Transverse colon (tissue), 4 donors: ENCODE data around the gene APOL1. TPM values are rescaled to one million over a fixed set of nuclear protein-coding genes. Genes with fewer than 3 reads are reported as not detected.
"Not testable (repeated sequence)": the region's sequence is repeated elsewhere in the genome, so short reads cannot be mapped to it uniquely, and the experiment has no call there.

Experiments
- DNase-seq: peaks from one replicate; pipeline ENCODE4 v3.0.0-alpha.2; 2019
- H3K27ac ChIP-seq, 4 donors: fragments of 200-600 bp; sonication (generic); 2 replicates each; pipeline ENCODE4 v1.5.1; 2016 to 2018; ENCODE audit warnings: inconsistent platforms in 4 of 4
- H3K27me3 ChIP-seq: fragments of 200-600 bp; sonication (generic); 2 replicates; pipeline ENCODE4 v1.5.1; 2017; ENCODE audit warnings: inconsistent platforms
- H3K36me3 ChIP-seq, 4 donors: fragments of 200-600 bp; sonication (generic); 2 replicates each; pipeline ENCODE4 v1.5.1; 2017 to 2019; ENCODE audit warnings: inconsistent platforms in 4 of 4
- H3K4me1 ChIP-seq, 4 donors: fragments of 200-600 bp; sonication (generic); 2 replicates each; pipeline ENCODE4 v1.5.1; 2017 to 2020; ENCODE audit warnings: inconsistent platforms in 4 of 4
- H3K4me3 ChIP-seq, 4 donors: fragments of 200-600 bp; sonication (generic); 1 replicate in 1 of 4; 2 replicates in 3 of 4; pipeline versions ENCODE4 v1.5.1 to v1.6.1; 2017 to 2019; ENCODE audit warnings: inconsistent platforms in 4 of 4
- H3K9me3 ChIP-seq, 2 donors: fragments of 200-600 bp; sonication (generic); 2 replicates each; pipeline ENCODE4 v1.5.1; 2017 to 2019; ENCODE audit warnings: inconsistent platforms in 2 of 2
- EP300 ChIP-seq: sonication (generic); formaldehyde crosslinking; IDR thresholded peaks from one replicate; pipeline ENCODE4 v1.6.1; 2017; ENCODE audit warnings: antibody characterized with exemption, low read depth
- POLR2A ChIP-seq: fragments of 450-650 bp; IDR thresholded peaks from one replicate; pipeline ENCODE4 v1.6.1; 2016; ENCODE audit warnings: antibody characterized with exemption, mild to moderate bottlenecking, moderate library complexity
- POLR2AphosphoS5 ChIP-seq, 3 donors: sonication (generic); formaldehyde crosslinking; IDR thresholded peaks; one replicate each; pipeline ENCODE4 v1.6.1; 2016; ENCODE audit warnings: antibody characterized with exemption in 3 of 3
- WGBS, 2 donors: methylation state at CpG; one replicate each; pipeline ENCODE4 v1.1.5; 2018; ENCODE audit warnings: low coverage in 1 of 2; 5-methylcytosine and 5-hydroxymethylcytosine counted together
- in situ Hi-C, 4 donors: fragments of 200-750 bp; cut with MboI; loops; one replicate each; pipeline versions ENCODE4 v1.15.0 to v1.15.1; 2017; ENCODE audit warnings: low sequenced_read_pairs in 3 of 4, low pct_ligation_motif_present in 1 of 4, low pct_unique_long_range_greater_than_20kb in 1 of 4
- intact Hi-C: fragments of 100-400 bp; cut with DNase I; formaldehyde crosslinking; loops from one replicate; pipeline ENCODE4 v1.15.1; 2023; ENCODE audit warnings: low total_unique reads
- total RNA-seq, 4 donors: library from RNA; depleted of rRNA; stranded (reverse); fragments of >200 nt; gene quantifications; one replicate each; pipeline ENCODE4 v1.1.0, GENCODE V29; 2016
- TF ChIP-seq, protein P1 (sequence below), 5 experiments: fragments of 200-600 bp in 3 of 5; fragments of 450-650 bp in 2 of 5; sonication (generic) in 3 of 5; IDR thresholded peaks; 1 replicate in 2 of 5; 2 replicates in 3 of 5; pipeline ENCODE4 v1.5.1; 2016 to 2017; ENCODE audit warnings: antibody characterized with exemption in 5 of 5, inconsistent platforms in 3 of 5, mild to moderate bottlenecking in 2 of 5, moderate library complexity in 1 of 5

The APOL1 gene
- total RNA-seq, 4 donors from 2014 or later = 2.2 to 19.5 (median 14.7) TPM

DNA sequence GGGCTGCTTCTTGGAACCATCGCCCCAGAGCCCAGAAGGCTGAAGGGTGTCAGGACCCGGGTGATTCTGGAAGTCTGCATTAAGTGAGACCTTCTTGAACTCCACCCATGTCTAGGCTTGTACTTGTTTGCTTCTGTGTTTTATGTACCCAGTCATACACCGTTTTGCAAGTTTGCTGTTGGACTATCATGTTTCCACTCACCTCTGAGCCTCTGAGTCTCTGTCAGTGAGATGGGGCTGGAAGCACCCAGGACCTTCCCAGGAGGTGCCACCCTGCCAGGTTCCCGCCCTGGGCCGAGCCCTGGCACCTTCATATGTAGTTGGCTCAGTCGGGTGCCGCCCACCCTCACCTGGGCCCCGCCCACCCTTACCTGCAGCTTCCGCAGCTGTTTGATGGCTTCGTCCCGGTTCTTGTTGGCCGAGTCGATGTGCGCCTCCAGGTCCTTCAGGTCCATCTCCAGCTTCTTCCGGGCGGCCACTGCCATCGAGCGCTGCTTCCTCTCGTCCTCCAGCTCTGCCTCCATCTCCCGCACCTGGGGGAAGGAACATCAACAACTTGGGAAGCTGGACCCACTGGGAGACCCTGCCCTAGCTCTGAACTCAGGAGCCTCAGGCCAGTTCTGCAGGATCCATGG, 35.1 kb downstream of the APOL1 start:
- Histone ChIP-seq H3K27me3 (no peaks in the 10 kb centered on the region), H3K9me3 (no peaks in the 10 kb centered on the region), H3K4me1 (peaks cover 0 to 10% (median 3%) of the 10 kb centered on the region in 4 donors), H3K4me3 (no peak overlapping the region), H3K36me3 (peaks cover 0 to 81% (median 48%) of the 10 kb centered on the region in 4 donors), H3K27ac (peak overlapping the region in 2 of 4 donors; percentile 22 to 62)
- TF ChIP-seq EP300 (no peak), POLR2A (no peak), POLR2AphosphoS5 (IDR thresholded peaks at IDR 0.05) (no peak)
- TF ChIP-seq, protein P1, sequence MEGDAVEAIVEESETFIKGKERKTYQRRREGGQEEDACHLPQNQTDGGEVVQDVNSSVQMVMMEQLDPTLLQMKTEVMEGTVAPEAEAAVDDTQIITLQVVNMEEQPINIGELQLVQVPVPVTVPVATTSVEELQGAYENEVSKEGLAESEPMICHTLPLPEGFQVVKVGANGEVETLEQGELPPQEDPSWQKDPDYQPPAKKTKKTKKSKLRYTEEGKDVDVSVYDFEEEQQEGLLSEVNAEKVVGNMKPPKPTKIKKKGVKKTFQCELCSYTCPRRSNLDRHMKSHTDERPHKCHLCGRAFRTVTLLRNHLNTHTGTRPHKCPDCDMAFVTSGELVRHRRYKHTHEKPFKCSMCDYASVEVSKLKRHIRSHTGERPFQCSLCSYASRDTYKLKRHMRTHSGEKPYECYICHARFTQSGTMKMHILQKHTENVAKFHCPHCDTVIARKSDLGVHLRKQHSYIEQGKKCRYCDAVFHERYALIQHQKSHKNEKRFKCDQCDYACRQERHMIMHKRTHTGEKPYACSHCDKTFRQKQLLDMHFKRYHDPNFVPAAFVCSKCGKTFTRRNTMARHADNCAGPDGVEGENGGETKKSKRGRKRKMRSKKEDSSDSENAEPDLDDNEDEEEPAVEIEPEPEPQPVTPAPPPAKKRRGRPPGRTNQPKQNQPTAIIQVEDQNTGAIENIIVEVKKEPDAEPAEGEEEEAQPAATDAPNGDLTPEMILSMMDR (IDR thresholded peaks at IDR 0.05) = no peak
- WGBS, 2 donors = 71 to 87% methylated on average over 8 to 20 of the region's 20 CpGs
- in situ Hi-C loops = loop anchor here in 1 of 4 donors (10.0 kb wide), 2 partner anchors 57 to 93 kb away; no protein-coding TSS in a partner anchor
- no peak for DNase-seq
- intact Hi-C loops = no loop called here

DNA sequence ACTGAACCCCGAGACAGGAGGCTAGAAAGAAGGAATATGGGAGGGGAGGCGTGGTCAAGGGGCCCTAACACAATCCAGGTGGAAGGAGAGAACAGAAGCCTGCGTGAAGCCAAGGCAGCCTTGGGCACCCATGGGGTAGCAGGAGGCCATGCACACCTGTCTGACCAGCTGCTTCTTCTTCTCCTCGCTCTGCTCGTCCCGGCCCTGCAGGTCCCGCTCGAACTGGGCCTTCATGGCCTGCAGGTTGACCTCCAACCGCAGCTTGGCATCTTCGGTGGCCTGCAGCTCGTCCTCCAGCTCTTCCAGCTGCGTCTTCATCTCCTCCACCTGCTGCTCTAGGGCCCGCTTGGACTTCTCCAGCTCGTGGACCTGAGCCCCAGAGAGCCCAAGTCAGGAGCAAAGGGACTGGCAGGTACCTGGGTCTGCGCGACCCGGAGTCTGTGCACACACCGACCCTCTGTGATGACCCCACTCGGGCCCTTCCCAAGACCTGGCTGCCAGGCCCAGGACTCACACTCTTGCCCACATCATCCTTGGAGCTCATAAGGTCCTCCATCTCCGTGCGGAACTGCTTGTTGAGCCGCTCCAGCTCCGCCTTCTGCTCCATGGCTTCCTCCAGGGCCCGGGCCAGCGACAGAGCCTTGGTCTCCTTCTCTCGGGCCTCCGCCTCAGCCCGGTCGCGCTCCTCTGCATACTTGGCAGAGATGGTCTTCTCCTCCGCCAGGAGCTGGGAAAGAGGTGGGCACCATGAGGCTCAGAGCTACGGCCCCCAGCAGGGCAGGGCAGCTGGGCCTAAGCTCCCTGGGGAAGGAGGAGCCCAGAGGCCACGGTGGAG, 35.9 kb downstream of the APOL1 start:
- H3K36me3 ChIP-seq = peaks cover 0 to 83% (median 50%) of the 10 kb centered on the region in 4 donors
- H3K4me3 ChIP-seq = no peak overlapping the region
- H3K4me1 ChIP-seq = peaks cover 0 to 10% (median 3%) of the 10 kb centered on the region in 4 donors
- intact Hi-C loops = no loop called here
- TF ChIP-seq, protein P1 (IDR thresholded peaks at IDR 0.05) = no peak
- peak in 1 of 3 donors; percentile 14 for TF ChIP-seq POLR2AphosphoS5 (IDR thresholded peaks at IDR 0.05)
- DNase-seq = no peak
- no peaks in the 10 kb centered on the region for H3K27me3 ChIP-seq
- 90 to 95% methylated on average over 4 to 33 of the region's 33 CpGs for WGBS, 2 donors
- H3K9me3 ChIP-seq = no peaks in the 10 kb centered on the region
- H3K27ac ChIP-seq = peak overlapping the region in 3 of 4 donors; percentile 1 to 62 (median 22)
- in situ Hi-C loops = loop anchor here in 1 of 4 donors (10.0 kb wide), 2 partner anchors 56 to 94 kb away; no protein-coding TSS in a partner anchor

DNA sequence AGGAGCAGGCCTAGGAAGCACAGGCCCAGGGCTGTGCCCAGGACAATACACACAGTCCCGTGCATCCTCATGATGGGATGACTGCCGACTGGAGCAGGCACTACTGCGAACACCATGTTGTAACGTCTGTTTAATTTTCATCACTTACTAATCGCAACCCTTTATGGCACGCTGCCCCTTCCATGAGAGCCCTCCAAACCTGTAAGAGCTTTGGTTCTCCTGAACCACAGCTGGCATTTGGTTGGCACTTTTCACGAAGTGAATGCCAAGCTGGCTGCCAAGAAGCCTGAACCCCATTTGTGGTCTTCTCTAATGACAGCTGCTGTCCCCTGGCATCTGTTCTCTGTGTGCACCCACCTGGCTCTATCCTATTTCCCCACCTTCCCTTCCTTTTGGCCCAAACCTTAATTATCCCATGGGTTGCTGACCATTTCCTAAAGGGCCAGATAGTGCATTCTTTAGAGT, 36.5 kb downstream of the APOL1 start:
- intact Hi-C loops = no loop called here

DNA sequence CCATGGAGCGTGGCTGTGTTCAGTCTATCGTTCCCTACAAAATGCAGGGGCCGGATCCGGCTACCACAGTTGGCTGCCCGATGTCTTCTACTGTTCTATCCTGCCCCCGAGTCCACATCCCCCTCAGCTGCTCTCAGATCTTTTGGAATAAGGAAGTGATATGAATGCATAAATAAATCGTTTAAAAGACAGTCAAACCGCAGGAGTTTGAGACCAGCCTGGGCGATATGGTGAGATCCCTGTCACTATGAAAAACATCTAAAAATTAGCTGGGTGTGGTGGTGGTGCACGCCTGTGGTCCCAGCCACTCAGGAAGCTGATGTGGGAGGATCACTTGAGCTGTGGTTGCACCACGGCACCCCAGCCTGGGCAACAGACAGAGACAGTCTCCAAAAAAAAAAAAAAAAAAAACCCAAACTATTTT, 37.0 kb downstream of the APOL1 start:
- Histone ChIP-seq H3K36me3 (peaks cover 0 to 83% (median 53%) of the 10 kb centered on the region in 4 donors), H3K27ac (peak overlapping the region in 2 of 4 donors; percentile 1 to 62)
- H3K9me3 ChIP-seq, intact Hi-C loops, DNase-seq, H3K27me3 ChIP-seq, H3K4me1 ChIP-seq, H3K4me3 ChIP-seq: not testable (repeated sequence)
- WGBS, 2 donors = 80 to 82% methylated on average over 9 to 11 of the region's 11 CpGs
- in situ Hi-C loops = loop anchor here in 1 of 4 donors (10.0 kb wide), 2 partner anchors 55 to 95 kb away; no protein-coding TSS in a partner anchor

More for the DNA sequence above, 36.5 kb downstream of the APOL1 start:
- Histone ChIP-seq H3K4me1 (peaks cover 0 to 10% (median 3%) of the 10 kb centered on the region in 4 donors), H3K9me3 (no peaks in the 10 kb centered on the region), H3K4me3 (no peak overlapping the region), H3K27ac (peak overlapping the region in 3 of 4 donors; percentile 1 to 62 (median 22)), H3K36me3 (peaks cover 0 to 83% (median 51%) of the 10 kb centered on the region in 4 donors), H3K27me3 (no peaks in the 10 kb centered on the region)
- 76 to 81% methylated on average over 3 to 7 of the region's 7 CpGs for WGBS, 2 donors
- no peak for DNase-seq
- no peak for TF ChIP-seq POLR2AphosphoS5 (IDR thresholded peaks at IDR 0.05)
- TF ChIP-seq EP300 = no peak
- no peak for TF ChIP-seq POLR2A
- TF ChIP-seq, protein P1 (IDR thresholded peaks at IDR 0.05) = no peak
- in situ Hi-C loops = loop anchor here in 1 of 4 donors (10.0 kb wide), 2 partner anchors 55 to 95 kb away; no protein-coding TSS in a partner anchor

DNA sequence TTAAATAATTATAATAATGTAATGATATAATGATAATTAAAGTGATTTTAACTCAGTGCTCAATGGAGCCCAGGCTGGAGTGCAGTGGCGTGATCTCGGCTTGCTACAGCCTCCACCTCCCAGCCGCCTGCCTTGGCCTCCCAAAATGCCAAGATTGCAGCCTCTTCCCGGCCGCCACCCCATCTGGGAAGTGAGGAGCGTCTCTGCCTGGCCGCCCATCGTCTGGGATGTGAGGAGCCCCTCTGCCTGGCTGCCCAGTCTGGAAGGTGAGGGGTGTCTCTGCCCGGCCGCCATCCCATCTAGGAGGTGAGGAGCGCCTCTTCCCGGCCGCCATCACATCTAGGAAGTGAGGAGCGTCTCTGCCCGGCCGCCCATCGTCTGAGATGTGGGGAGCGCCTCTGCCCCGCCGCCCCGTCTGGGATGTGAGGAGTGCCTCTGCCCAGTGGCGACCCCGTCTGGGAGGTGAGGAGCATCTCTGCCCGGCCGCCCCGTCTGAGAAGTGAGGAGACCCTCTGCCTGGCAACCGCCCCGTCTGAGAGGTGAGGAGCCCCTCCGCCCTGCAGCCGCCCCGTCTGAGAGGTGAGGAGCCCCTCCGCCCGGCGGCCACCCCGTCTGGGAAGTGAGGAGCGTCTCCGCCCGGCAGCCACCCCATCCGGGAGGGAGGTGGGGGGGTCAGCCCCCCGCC, 37.6 kb downstream of the APOL1 start:
- H3K4me1 ChIP-seq, H3K27ac ChIP-seq, intact Hi-C loops, in situ Hi-C loops, H3K9me3 ChIP-seq, DNase-seq, H3K27me3 ChIP-seq, H3K4me3 ChIP-seq: not testable (repeated sequence)
- H3K36me3 ChIP-seq = peaks cover 0 to 83% (median 54%) of the 10 kb centered on the region in 4 donors
- whole genome bisulfite sequencing, 2 donors = 93% methylated on average over 13 of the region's 40 CpGs; no CpG with 5 or more reads in 1 of the 2 donors
